Gastroesophageal sphincter (tissue), 4 donors: ENCODE results near the gene VSTM4. TPM values are rescaled to one million over a fixed set of nuclear protein-coding genes. Genes with fewer than 3 reads are reported as not detected.

ENCODE experiments used
- ATAC-seq: fragments of 150-250 bp; one replicate; pipeline ENCODE4 v1.9.1; 2016; ENCODE audit warnings: mild to moderate bottlenecking, moderate library complexity
- H3K27ac ChIP-seq, 4 donors: fragments of 200-600 bp; sonication (generic) in 3 of 4; 1 replicate in 3 of 4; 2 replicates in 1 of 4; pipeline ENCODE4 v1.5.1; 2016 to 2019
- H3K27me3 ChIP-seq: fragments of 200-600 bp; sonication (generic); one replicate; pipeline ENCODE4 v1.5.1; 2019
- H3K36me3 ChIP-seq, 2 donors: fragments of 200-600 bp; sonication (generic); one replicate each; pipeline ENCODE4 v1.5.1; 2019; ENCODE audit warnings: control low read depth in 1 of 2
- H3K4me1 ChIP-seq, 3 donors: fragments of 200-600 bp; sonication (generic); 1 replicate in 2 of 3; 2 replicates in 1 of 3; pipeline ENCODE4 v1.5.1; 2016 to 2019; ENCODE audit warnings: control low read depth in 2 of 3
- H3K4me3 ChIP-seq, 2 donors: fragments of 200-600 bp; sonication (generic); one replicate each; pipeline ENCODE4 v1.5.1; 2019; ENCODE audit warnings: mild to moderate bottlenecking in 1 of 2, moderate library complexity in 1 of 2
- H3K9me3 ChIP-seq, 3 donors: fragments of 200-600 bp; sonication (generic); one replicate each; pipeline ENCODE4 v1.5.1; 2017 to 2019; ENCODE audit warnings: control low read depth in 2 of 3
- EP300 ChIP-seq: sonication (generic); formaldehyde crosslinking; IDR thresholded peaks from one replicate; pipeline ENCODE4 v1.6.1; 2017; ENCODE audit warnings: antibody characterized with exemption, mild to moderate bottlenecking
- POLR2A ChIP-seq, 2 donors: fragments of 450-650 bp; IDR thresholded peaks; one replicate each; pipeline ENCODE4 v1.6.1; 2017; ENCODE audit warnings: antibody characterized with exemption in 2 of 2, mild to moderate bottlenecking in 2 of 2, moderate library complexity in 1 of 2
- POLR2AphosphoS5 ChIP-seq: sonication (generic); formaldehyde crosslinking; IDR thresholded peaks from one replicate; pipeline ENCODE4 v1.6.1; 2017; ENCODE audit warnings: antibody characterized with exemption
- WGBS, 2 donors: methylation state at CpG; one replicate each; pipeline ENCODE4 v1.1.5; 2018; ENCODE audit warnings: low coverage in 1 of 2; 5-methylcytosine and 5-hydroxymethylcytosine counted together
- total RNA-seq, 4 donors: library from RNA; depleted of rRNA; stranded (reverse); fragments of >200 nt; gene quantifications; one replicate each; pipeline ENCODE4 v1.1.0, GENCODE V29; 2016
- TF ChIP-seq, protein P1 (sequence below), 4 experiments: fragments of 200-600 bp in 2 of 4; fragments of 450-650 bp in 2 of 4; sonication (generic) in 1 of 4; IDR thresholded peaks; one replicate each; pipeline ENCODE4 v1.5.1; 2017 to 2019; ENCODE audit warnings: antibody characterized with exemption in 4 of 4, mild to moderate bottlenecking in 2 of 4, moderate library complexity in 2 of 4

The VSTM4 gene
- total RNA-seq, 4 donors from 2014 or later = 11.4 to 25.1 (median 21.9) TPM

DNA sequence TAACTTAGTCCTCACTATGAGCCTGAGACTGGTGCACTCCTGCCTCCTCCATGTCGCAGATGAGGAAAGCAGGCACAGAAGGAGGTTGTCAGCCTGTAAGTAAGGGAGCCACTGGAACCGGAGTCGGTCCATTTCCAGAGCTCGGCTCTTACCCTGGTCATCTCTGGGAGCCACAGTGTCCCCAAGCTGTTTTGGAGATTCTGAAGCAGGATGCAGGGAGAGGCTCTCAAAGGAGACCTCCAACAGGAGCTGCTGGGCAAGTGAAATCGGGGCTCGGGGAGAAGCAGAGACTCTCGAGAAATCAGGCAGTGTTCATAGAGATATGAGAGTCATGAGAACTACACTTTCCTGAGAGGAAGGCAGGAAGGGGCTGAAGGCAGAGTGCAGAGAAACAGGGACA, 39.0 kb downstream of the VSTM4 start:
- Histone ChIP-seq H3K4me1 (peaks cover 0 to 15% (median 8%) of the 10 kb centered on the region in 3 donors), H3K36me3 (peaks cover 0 to 55% of the 10 kb centered on the region in 2 donors), H3K4me3 (no peak overlapping the region), H3K27ac (no peak overlapping the region), H3K27me3 (no peaks in the 10 kb centered on the region), H3K9me3 (no peaks in the 10 kb centered on the region)
- no peak for ATAC-seq
- TF ChIP-seq EP300 = no peak
- TF ChIP-seq, protein P1, sequence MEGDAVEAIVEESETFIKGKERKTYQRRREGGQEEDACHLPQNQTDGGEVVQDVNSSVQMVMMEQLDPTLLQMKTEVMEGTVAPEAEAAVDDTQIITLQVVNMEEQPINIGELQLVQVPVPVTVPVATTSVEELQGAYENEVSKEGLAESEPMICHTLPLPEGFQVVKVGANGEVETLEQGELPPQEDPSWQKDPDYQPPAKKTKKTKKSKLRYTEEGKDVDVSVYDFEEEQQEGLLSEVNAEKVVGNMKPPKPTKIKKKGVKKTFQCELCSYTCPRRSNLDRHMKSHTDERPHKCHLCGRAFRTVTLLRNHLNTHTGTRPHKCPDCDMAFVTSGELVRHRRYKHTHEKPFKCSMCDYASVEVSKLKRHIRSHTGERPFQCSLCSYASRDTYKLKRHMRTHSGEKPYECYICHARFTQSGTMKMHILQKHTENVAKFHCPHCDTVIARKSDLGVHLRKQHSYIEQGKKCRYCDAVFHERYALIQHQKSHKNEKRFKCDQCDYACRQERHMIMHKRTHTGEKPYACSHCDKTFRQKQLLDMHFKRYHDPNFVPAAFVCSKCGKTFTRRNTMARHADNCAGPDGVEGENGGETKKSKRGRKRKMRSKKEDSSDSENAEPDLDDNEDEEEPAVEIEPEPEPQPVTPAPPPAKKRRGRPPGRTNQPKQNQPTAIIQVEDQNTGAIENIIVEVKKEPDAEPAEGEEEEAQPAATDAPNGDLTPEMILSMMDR (IDR thresholded peaks at IDR 0.05) = no peak
- no peak for TF ChIP-seq POLR2AphosphoS5
- no peak for TF ChIP-seq POLR2A (IDR thresholded peaks at IDR 0.05)
- WGBS, 2 donors = 94% methylated on average over 6 of the region's 7 CpGs; no CpG with 5 or more reads in 1 of the 2 donors

DNA sequence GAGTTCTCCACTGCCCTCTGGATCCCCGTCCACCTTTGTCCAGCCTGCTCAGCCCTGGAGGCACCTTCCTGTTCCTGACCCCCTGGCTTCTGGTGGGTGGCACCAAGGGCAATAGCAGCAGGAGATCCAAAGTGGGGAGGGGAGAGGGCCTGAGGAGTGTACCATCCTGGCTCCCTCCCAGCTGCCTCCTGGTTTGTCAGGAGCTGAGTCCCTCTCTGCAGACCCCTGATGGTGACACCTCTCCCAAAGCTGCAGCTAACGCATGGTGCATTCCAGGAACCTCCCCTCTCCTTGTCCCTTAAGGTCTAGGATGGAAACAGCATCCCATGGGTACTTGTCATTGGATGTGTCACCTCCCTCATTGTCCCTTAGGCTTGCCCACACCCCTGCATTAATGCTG, 39.6 kb downstream of the VSTM4 start:
- Histone ChIP-seq H3K9me3 (no peaks in the 10 kb centered on the region), H3K27ac (no peak overlapping the region), H3K4me3 (no peak overlapping the region), H3K36me3 (peaks cover 0 to 57% of the 10 kb centered on the region in 2 donors), H3K27me3 (no peaks in the 10 kb centered on the region), H3K4me1 (peaks cover 0 to 15% (median 6%) of the 10 kb centered on the region in 3 donors)
- TF ChIP-seq, protein P1 (IDR thresholded peaks at IDR 0.05) = no peak
- TF ChIP-seq EP300 = no peak
- WGBS, 2 donors = 100% methylated on average over 1 of the region's 2 CpGs; no CpG with 5 or more reads in 1 of the 2 donors
- no peak for ATAC-seq

DNA sequence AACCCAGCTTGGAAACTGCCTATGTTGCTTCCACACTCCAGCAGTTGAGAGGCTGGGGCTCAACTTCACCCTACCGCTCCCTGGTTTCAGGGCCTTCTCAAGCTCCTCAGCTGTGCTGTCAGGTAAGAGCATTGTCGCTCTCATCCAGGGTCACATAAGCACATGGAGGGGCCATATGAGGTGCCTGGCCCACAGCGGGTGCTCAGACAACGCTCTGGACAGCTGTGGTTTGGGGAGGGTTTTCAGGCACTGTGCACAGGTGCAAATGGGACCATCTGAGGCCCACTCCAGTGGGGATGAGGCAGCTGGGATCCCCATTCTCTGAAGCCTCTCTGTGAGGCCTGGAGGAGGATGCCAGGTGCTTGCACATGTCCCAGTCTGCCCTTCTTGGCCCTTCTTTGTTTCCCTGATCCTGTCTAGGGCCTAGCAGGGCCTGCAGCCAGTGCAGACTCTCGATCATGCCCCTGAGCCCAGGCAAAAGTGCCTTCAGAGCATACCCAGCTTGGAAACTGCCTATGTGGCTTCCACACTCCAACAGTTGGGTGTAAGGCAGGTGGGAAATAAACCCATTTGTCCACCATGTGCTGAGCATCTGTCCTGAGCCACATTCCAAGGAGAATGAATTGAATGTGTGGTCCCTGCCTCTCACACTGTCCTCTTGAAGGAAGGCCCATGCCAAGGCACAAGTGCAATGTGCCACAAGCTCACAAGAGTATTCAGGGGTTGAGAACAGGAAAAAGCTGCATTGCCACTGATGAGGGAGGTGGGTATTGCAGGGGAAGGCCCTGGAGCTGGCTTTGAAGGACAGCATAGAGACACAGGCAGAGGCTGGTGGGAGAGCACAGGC, 40.3 kb downstream of the VSTM4 start:
- no peak for ATAC-seq
- WGBS, 2 donors = no CpG with 5 or more reads among the region's 5 CpGs

DNA sequence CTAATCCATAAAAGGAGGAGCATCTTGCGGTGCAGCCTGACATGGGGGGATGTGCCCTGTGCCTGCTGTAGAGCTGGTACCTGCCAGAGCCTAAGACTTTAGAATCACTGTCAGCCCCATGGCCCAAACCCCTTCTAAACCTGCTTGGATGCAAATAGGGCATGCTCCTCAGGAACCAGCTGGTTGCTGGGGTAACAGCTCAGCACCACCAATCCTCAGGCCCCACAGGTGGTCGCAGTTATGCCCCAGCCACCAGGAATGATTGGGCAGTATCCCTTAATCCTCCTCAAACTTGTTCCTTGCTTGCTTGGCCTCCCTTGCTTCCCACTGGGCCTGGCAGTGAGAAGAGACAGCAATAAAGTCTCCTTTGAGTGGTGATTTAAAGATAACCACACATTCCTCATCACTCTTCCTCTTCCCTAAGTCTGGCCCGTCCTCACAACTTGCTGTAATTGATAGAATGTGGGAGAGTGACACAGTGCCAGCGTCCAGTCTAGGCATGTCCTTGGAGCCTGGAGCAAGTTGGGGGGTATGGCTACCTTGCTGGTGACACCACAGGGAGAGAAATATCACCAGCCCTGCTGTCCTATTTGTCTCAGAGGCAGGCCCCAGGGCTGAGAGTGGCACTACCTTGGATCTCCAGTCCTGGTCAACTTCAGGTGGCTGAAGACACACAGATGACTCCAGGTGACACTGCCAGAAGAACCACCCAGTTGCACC, 43.0 kb downstream of the VSTM4 start:
- Histone ChIP-seq H3K36me3 (peaks cover 0 to 57% of the 10 kb centered on the region in 2 donors), H3K9me3 (no peaks in the 10 kb centered on the region), H3K4me1 (peaks cover 0 to 10% (median 0%) of the 10 kb centered on the region in 3 donors), H3K27me3 (no peaks in the 10 kb centered on the region), H3K27ac (no peak overlapping the region), H3K4me3 (no peak overlapping the region)
- 92% methylated on average over 2 of the region's 4 CpGs; no CpG with 5 or more reads in 1 of the 2 donors for WGBS, 2 donors
- TF ChIP-seq, protein P1 (IDR thresholded peaks at IDR 0.05) = no peak
- ATAC-seq = no peak

More for the DNA sequence above, 40.3 kb downstream of the VSTM4 start:
- peaks cover 0 to 57% of the 10 kb centered on the region in 2 donors for H3K36me3 ChIP-seq
- no peaks in the 10 kb centered on the region for H3K27me3 ChIP-seq
- peaks cover 0 to 10% (median 0%) of the 10 kb centered on the region in 3 donors for H3K4me1 ChIP-seq
- no peak overlapping the region for H3K4me3 ChIP-seq
- no peaks in the 10 kb centered on the region for H3K9me3 ChIP-seq
- H3K27ac ChIP-seq = no peak overlapping the region
- TF ChIP-seq, protein P1 (IDR thresholded peaks at IDR 0.05) = no peak
- no peak for TF ChIP-seq EP300
- no peak for TF ChIP-seq POLR2A (IDR thresholded peaks at IDR 0.05)
- TF ChIP-seq POLR2AphosphoS5 = no peak
